ENCODE data around the gene RPL31.

RPL31 gene

DNA sequence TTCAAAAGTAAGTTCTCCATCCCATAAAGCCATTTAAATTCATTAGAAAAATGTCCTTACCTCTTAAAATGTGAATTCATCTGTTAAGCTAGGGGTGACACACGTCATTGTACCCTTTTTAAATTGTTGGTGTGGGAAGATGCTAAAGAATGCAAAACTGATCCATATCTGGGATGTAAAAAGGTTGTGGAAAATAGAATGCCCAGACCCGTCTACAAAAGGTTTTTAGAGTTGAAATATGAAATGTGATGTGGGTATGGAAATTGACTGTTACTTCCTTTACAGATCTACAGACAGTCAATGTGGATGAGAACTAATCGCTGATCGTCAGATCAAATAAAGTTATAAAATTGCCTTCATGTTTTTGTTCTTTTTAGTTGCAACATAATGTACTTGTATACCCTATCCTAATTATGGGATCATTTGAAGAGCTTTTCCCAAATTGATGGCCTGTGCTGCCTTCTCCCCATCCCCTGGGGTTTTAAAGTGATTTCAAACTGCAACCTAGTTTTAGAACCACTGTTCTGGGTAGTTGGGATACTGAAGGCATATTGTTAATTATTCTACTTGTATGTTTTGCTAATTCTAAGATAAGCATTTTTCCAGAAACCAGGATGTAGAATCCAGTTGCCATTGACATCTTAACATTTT lies 4.1 kb downstream of the RPL31 start:
- Histone ChIP-seq H3K79me2 (ENCODE audit: insufficient read depth, low read length) (peaks cover 15% of the 10 kb centered on the region), H3K4me3 (ENCODE audit: low read depth, low read length, poor library complexity, severe bottlenecking) (no peak overlapping the region), H4K20me1 (ENCODE audit: insufficient read depth, low read length) (no peaks in the 10 kb centered on the region), H3K9me3 (ENCODE audit: low read length) (no peaks in the 10 kb centered on the region), H3K4me2 (ENCODE audit: low read length) (no peak overlapping the region), H3K36me3 (ENCODE audit: insufficient read depth, low read length) (peaks cover 82% of the 10 kb centered on the region), H3F3A (ENCODE audit: insufficient read depth, low read length) (0 out of 2 replicates have a peak, but pooled peaks cover 3% of the 10 kb centered on the region), H3K4me1 (ENCODE audit: insufficient read depth, low read length, severe bottlenecking) (peaks cover 22% of the 10 kb centered on the region), H3K27me3 (ENCODE audit: insufficient read depth, low read length) (no peaks in the 10 kb centered on the region), H3K9me2 (ENCODE audit: low read depth, low read length) (no peaks in the 10 kb centered on the region), H2AFZ (ENCODE audit: low read length) (no peak overlapping the region), H3K9ac (ENCODE audit: low read length) (no peak overlapping the region), H3K27ac (ENCODE audit: low read depth, low read length, poor library complexity, severe bottlenecking) (no peak overlapping the region)
- no peak for TF ChIP-seq EZH2 (IDR thresholded peaks at IDR 0.05; ENCODE audit: borderline replicate concordance, low read length)
- TF ChIP-seq CTCF (IDR thresholded peaks at IDR 0.05; ENCODE audit: low read length), result no peak

GRCh38 chr2:101007415-101008345 lies 5.6 kb downstream of the RPL31 start:
- peaks cover 17% of the 10 kb centered on the region for H3K4me1 ChIP-seq (ENCODE audit: insufficient read depth, low read length, severe bottlenecking)
- H3K9ac ChIP-seq (ENCODE audit: low read length), result no peak overlapping the region
- TF ChIP-seq EZH2 (IDR thresholded peaks at IDR 0.05; ENCODE audit: borderline replicate concordance, low read length) (no peak), CTCF (IDR thresholded peaks at IDR 0.05; ENCODE audit: low read length) (no peak)
- no peak overlapping the region for H3K4me3 ChIP-seq (ENCODE audit: low read depth, low read length, poor library complexity, severe bottlenecking)
- H3K27me3 ChIP-seq (ENCODE audit: insufficient read depth, low read length), result no peaks in the 10 kb centered on the region
- no peak overlapping the region for H2AFZ ChIP-seq (ENCODE audit: low read length)
- no peak overlapping the region for H3K4me2 ChIP-seq (ENCODE audit: low read length)
- H3F3A ChIP-seq (ENCODE audit: insufficient read depth, low read length), result peaks cover 3% of the 10 kb centered on the region; the same call in 1 of the 2 replicates
- H4K20me1 ChIP-seq (ENCODE audit: insufficient read depth, low read length), result no peaks in the 10 kb centered on the region
- H3K79me2 ChIP-seq (ENCODE audit: insufficient read depth, low read length), result peaks cover 9% of the 10 kb centered on the region
- no peaks in the 10 kb centered on the region for H3K9me2 ChIP-seq (ENCODE audit: low read depth, low read length)
- H3K9me3 ChIP-seq (ENCODE audit: low read length), result no peaks in the 10 kb centered on the region
- peaks cover 83% of the 10 kb centered on the region for H3K36me3 ChIP-seq (ENCODE audit: insufficient read depth, low read length)
- H3K27ac ChIP-seq (ENCODE audit: low read depth, low read length, poor library complexity, severe bottlenecking), result no peak overlapping the region

DNA sequence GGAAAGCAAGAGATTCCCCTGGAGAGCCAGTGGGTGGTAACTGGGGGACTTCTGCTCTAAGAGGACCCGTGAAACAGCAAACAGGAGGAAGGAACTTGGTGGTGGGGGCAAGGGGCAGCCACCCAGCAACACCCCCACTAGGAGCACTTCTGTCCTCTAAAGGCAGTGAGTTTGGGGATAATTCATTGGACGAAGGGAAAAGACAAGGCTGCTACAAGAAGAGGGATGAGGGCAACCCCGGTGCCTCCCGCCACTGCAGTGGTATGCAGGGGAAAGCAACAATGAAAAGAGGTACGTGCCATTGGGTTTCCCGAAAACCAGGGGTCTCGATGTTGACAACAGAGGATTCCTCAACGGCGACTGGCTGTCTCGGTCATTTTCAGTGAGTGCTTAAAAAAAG lies 9.1 kb downstream of the RPL31 start:
- H3K79me2 ChIP-seq (ENCODE audit: insufficient read depth, low read length), result no peaks in the 10 kb centered on the region
- no peaks in the 10 kb centered on the region for H3K27me3 ChIP-seq (ENCODE audit: insufficient read depth, low read length)
- H3K36me3 ChIP-seq (ENCODE audit: insufficient read depth, low read length), result peaks cover 68% of the 10 kb centered on the region
- H4K20me1 ChIP-seq (ENCODE audit: insufficient read depth, low read length), result no peaks in the 10 kb centered on the region
- no peak for TF ChIP-seq CTCF (IDR thresholded peaks at IDR 0.05; ENCODE audit: low read length)
- TF ChIP-seq EZH2 (IDR thresholded peaks at IDR 0.05; ENCODE audit: borderline replicate concordance, low read length), result no peak
- no peak overlapping the region for H3K4me2 ChIP-seq (ENCODE audit: low read length)
- H3K4me1 ChIP-seq (ENCODE audit: insufficient read depth, low read length, severe bottlenecking), result no peaks in the 10 kb centered on the region
- H3K9ac ChIP-seq (ENCODE audit: low read length), result no peak overlapping the region
- no peak overlapping the region for H3K27ac ChIP-seq (ENCODE audit: low read depth, low read length, poor library complexity, severe bottlenecking)
- H2AFZ ChIP-seq (ENCODE audit: low read length), result no peak overlapping the region
- H3K9me2 ChIP-seq (ENCODE audit: low read depth, low read length), result no peaks in the 10 kb centered on the region
- 0 out of 2 replicates have a peak, but pooled peaks cover 6% of the 10 kb centered on the region for H3K9me3 ChIP-seq (ENCODE audit: low read length)
- peaks cover 3% of the 10 kb centered on the region; the same call in 1 of the 2 replicates for H3F3A ChIP-seq (ENCODE audit: insufficient read depth, low read length)
- no peak overlapping the region for H3K4me3 ChIP-seq (ENCODE audit: low read depth, low read length, poor library complexity, severe bottlenecking)

Data from OCI-LY1 (cell line).